HG02943 (cell line): Measurements from ENCODE around the gene GPC6.
"Not testable (repeated sequence)": the region's sequence is repeated elsewhere in the genome, so short reads cannot be mapped to it uniquely, and the experiment has no call there.

Experiments used
- ATAC-seq: cut with Tn5 transposase; IDR thresholded peaks from one replicate; pipeline ENCODE4 v1.9.1; 2021; ENCODE audit warnings: mild to moderate bottlenecking, low read depth, moderate library complexity; ENCODE audit not compliant: unreplicated experiment

The GPC6 gene

GRCh38 chr13:93316841-93317240, 90.2 kb downstream of the GPC6 start:
- ATAC-seq: no peak

- ATAC-seq: no peak
Measured at GRCh38 chr13:93318534-93319254, 92.1 kb downstream of the GPC6 start.

- no peak for ATAC-seq
Measured at GRCh38 chr13:93320942-93321341, 94.3 kb downstream of the GPC6 start.

- not testable (repeated sequence) for ATAC-seq
Measured at GRCh38 chr13:93323880-93324279, 97.3 kb downstream of the GPC6 start.

GRCh38 chr13:93325303-93326233, 99.0 kb downstream of the GPC6 start:
- no peak for ATAC-seq

- ATAC-seq: no peak
Measured at GRCh38 chr13:93326234-93326811, 99.7 kb downstream of the GPC6 start.

GRCh38 chr13:93328943-93329342, 102.3 kb downstream of the GPC6 start:
- ATAC-seq: no peak

GRCh38 chr13:93336728-93337127, 110.1 kb downstream of the GPC6 start:
- ATAC-seq: no peak

- no peak for ATAC-seq
Measured at GRCh38 chr13:93338030-93338429, 111.4 kb downstream of the GPC6 start.

- ATAC-seq: no peak
Measured at GRCh38 chr13:93338906-93339305, 112.3 kb downstream of the GPC6 start.

- no peak for ATAC-seq
Measured at GRCh38 chr13:93339550-93339949, 112.9 kb downstream of the GPC6 start.

- ATAC-seq: no peak
Measured at GRCh38 chr13:93341517-93341916, 114.9 kb downstream of the GPC6 start.

GRCh38 chr13:93343097-93343496, 116.5 kb downstream of the GPC6 start:
- no peak for ATAC-seq

GRCh38 chr13:93344048-93344705, 117.6 kb downstream of the GPC6 start:
- no peak for ATAC-seq

GRCh38 chr13:93345024-93345423, 118.4 kb downstream of the GPC6 start:
- no peak for ATAC-seq

- ATAC-seq: no peak
Measured at GRCh38 chr13:93345770-93346169, 119.2 kb downstream of the GPC6 start.

GRCh38 chr13:93352616-93353015, 126.0 kb downstream of the GPC6 start:
- ATAC-seq: no peak

GRCh38 chr13:93355094-93355493, 128.5 kb downstream of the GPC6 start:
- no peak for ATAC-seq

- no peak for ATAC-seq
Measured at GRCh38 chr13:93356469-93356868, 129.9 kb downstream of the GPC6 start.

- no peak for ATAC-seq
Measured at GRCh38 chr13:93360021-93360420, 133.4 kb downstream of the GPC6 start.

- no peak for ATAC-seq
Measured at GRCh38 chr13:93361703-93362102, 135.1 kb downstream of the GPC6 start.
